Frontal cortex (tissue), 4 donors: ENCODE data around the gene PLPP3. TPM values are rescaled to one million over a fixed set of nuclear protein-coding genes. Genes with fewer than 3 reads are reported as not detected.

ENCODE experiments used
- DNase-seq, 2 donors: peaks; one replicate each; pipeline ENCODE4 v3.0.0; 2012; ENCODE audit warnings: low spot score in 2 of 2
- FAIRE-seq: peaks from 2 replicates; lab custom pipeline; 2012; peaks lifted over from hg19 to GRCh38; lab: Jason Lieb, UNC
- total RNA-seq: library from RNA; depleted of rRNA; stranded (reverse); fragments of >200 nt; gene quantifications from one replicate; pipeline ENCODE4 v1.2.3, GENCODE V29; 2014
- donor health status: control.
- donor health status: control.
- donor health status: control.

The PLPP3 gene
- total RNA-seq, 1 donor from 2014 or later, result 28.1 TPM

DNA sequence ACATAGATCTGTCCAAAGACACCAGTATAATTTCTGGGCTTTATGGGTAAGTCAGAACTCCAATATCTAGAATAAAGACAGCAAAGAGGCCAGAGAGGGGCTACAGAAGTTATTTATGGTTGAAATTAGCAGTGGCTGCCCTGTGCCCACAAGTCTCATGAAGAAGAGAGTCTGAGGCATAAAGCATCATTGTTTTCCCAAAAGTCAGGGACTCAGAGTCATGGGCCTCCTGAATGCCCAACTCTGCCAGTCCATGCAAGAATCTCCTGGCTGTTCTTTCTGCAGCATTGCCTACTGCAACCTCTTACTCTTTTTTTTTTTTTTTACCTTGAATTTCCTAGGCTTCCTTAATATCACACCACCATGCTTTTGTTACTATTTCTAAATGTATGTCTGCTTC lies 49.6 kb downstream of the PLPP3 start:
- FAIRE-seq, result no peak
- no peak for DNase-seq

DNA sequence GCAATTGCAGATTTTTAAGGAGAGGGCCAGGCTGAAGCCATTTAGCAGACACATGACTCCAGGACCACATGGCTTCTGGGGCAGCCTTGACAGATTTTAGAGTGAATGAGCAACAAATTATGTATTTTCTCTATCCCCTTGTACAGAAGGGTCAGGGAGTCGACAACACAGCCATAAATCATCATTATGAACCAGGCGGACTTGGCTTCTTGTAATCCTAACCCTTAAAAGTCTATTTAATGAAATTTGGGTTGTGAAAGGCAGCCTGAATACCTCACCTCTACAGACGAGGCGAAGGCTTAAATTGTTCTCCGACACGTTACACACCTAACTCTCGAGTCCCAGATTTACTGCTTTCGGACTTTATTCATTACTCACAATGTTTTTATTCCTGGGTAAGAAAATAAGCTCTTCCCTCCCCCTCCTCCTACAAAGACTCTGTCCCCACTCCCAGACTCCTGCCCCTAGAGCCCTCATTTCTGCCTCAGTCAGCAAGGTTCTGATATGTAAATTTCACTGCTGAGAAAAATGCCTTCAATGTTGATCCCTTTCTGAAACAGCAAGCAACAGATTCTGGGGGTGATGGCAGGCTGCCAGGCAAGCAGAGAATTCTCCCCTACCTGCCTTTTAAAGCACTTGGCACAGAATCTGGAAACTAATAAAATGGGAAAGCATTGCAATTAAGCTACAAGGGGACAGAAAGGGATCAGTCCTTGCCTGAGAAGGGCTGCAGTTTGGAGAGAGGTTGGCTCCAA lies 51.6 kb downstream of the PLPP3 start:
- no peak for DNase-seq
- no peak for FAIRE-seq

DNA sequence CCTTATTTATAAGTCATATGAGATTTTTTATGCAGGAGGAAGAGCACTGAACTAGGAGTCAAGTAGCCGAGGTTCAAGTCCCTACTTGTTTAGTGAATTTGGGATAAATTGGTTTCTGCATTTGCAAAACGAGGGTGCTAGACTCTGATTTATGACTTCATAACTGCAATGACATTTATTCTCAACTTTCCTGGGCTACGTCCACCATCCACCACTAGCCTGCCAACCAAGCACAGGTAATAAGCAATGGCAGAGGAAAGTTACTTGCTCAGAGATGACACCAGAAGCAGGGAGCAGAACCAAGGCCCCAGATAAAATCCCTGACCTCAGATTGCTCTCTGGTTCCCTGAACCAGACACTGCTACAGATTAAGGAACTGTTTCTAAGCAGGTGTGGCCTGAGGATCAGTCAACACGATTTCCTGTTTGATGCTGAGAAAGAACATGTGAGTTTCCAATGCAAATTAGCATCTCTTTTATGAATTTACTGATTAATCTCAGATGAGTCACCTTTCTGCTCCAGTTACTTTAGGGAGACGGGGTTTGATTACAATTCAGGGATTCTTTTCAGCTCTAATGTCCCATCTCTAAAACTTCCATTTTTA lies 52.7 kb downstream of the PLPP3 start:
- DNase-seq (no peak), FAIRE-seq (no peak)

DNA sequence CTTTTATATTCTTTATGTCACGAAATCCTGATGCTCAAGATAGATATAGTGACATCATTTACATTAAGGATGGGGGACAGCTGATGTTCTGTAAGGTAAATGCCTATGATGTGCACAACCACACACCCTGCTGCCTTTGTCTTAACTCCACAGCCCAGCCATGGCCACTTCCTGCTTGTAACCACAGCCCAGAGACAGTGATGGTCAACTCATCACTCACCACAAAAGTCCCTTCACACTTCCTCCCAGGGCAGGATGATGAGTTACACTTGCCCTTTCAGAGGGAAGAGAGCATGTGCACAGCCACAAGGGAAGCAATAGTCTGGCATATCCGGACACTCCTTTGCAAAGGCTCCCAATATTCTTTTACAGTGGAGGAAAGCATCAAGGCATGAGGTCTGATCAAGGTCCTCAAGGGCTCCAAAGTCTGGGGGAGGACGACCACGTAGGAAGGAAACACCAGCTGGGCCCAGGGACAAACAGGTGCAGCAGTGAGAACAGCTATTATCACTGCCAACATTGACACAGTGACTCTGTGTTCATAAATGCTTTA lies 53.8 kb downstream of the PLPP3 start:
- DNase-seq, result no peak
- no peak for FAIRE-seq

DNA sequence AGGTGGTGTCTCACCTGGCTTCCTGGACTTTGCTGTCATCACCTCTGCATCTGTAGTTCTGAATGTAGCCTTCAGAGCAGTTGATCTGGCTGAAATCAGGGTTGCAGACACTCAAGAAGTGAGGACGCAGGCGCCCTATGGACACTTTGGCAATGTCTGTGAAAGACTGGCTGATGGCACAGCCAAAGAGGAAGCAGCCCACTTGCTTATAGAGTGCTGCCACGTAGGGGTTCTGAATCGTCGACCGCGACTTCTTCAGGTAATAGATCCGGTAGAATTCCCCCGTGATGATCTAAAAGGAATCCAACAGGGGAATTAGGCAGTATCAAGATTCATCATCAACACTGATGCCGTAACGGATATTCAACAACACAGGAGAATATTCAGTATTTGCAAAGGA lies 55.1 kb downstream of the PLPP3 start:
- FAIRE-seq (no peak), DNase-seq (no peak)

DNA sequence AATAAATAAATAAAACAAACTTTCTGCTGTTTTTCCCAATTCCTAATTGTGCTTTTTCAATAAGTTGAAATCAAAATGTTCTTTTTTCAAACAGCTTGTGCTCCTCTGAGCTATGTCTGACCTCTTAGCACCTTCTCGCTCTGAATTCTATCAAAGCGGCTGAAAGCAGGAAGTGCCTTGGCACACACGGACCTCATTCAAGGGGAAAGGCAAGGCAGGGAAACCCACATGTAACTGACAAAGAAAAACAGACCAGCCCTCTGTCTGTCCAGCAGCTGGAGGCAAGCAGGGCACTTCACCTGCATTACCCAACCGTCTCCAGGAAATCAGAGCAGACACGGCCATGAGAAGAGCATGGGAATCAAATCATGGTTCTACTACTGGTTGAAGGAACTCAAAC lies 56.7 kb downstream of the PLPP3 start:
- DNase-seq, result no peak
- no peak for FAIRE-seq

DNA sequence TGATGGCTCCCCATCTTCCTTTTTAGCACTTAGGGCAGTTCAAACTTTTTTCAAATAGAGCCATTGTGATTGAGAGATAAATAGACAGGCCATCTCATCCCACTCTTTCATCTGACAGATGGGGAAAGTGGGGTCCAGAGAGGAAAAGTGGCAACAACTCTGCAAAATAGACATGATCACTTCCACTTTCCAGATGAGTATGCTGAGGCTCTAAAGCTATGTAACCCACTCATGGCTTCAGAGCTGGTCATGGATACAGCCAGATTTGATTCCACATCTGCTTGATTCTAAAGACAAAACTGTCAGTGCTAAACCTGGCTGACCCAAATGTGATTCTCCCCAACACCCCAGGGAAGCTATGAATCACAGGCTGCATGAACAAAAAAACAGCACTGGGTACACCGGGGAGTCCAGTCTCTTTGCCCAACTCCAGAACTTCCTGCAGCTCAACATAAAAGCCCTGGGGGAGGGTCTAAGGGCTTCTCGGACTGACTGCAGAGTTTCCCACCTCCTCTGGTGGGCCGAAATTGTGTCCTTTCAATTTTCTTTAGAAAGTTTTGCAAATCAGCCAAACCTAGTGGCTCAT lies 59.3 kb downstream of the PLPP3 start:
- FAIRE-seq, result no peak
- no peak for DNase-seq

DNA sequence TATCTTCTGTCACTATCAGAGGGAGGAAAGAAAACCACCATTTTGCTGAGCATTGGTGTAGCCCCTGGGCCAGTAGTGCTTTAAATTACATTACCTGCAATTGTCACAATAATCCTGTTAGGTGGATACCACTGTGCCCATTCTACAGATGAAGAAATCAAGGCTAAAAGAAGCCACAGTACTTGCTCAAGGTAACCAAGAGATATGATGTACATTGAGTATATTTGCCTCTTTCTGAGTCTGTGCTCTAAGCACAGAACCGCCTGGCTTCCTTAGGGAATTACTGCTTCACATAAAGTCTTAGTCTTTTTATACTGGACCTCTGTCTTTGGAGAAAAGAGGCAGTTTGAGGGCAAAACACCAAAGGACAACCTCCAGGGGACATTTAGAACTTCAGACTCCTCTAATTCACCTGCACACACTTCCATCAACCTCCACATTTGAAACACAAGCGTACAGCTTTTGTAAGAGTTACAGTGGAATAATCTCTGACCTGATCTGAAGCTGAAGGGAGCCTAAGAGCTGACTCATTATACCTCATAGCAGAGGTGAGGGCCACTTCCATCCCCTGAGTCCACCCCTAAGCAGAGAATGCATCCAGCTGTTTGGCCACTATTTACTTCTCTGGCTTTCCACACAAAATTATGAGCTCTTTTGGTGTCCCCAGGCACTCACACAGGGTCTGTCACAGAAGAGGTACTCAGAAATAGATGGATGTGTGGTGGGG lies 61.8 kb downstream of the PLPP3 start:
- DNase-seq (no peak), FAIRE-seq (no peak)

DNA sequence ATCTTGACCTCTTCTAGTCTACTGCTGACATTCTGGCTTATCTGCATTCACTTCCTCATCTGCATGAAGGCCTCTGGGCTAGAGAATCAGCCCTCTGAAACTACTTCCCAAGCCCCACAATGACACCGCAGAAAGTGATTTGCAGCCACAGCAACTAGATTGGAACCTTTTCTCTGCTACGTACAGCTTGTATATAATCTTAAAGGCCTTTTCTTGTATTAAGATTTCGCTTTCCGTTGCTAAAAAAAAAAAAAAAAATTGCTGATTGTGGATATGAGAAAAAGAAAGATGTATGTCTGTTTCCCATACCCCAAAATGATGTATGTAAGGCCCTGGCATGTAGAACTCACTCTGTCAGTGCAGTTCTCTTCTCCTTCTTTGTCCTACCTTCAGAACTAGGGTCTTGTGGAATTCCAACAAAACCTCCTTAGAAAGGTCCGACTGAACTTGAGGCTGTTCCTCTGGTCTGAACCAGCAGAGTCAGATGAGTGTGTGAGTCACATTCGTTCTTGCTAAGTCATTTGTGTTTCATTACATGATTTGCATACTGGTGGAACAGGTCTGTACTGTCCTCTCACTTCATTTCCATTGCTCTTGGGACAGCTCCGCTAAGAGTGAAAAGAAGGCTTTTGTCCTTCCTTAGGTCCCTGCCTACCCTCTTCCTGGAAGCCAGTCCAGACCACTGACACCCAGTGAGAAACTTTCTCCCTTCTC lies 62.7 kb downstream of the PLPP3 start:
- no peak for DNase-seq
- no peak for FAIRE-seq

DNA sequence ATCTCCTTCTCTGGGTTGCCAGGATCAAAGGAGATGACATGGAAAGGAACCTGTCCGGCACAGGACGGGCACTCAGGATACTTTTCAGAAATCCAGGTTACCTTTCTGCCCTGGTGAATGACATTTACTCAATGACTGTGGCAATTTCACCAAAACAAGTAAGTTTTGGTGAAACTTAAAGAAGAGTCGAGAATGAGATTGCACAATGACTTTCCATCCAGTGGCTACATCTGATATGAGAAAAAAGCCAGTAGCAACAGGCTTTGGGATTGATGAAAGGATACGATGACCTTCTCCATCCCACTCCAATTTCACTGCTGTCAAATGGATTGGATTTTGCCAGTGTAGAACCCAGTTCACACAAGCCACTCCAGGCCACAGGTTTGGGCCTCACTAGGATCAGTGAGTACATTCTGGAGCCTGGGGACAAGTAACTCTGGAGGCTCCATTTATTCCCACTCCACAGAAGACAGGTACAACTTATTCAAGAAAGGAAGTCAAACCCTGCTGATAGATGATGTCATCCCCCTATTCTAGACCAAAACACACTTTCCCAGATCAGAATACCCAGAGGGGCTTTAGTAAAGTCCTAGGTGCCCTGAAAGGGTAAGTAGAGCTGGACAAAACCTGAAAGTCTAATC lies 63.3 kb downstream of the PLPP3 start:
- FAIRE-seq (no peak), DNase-seq (no peak)

DNA sequence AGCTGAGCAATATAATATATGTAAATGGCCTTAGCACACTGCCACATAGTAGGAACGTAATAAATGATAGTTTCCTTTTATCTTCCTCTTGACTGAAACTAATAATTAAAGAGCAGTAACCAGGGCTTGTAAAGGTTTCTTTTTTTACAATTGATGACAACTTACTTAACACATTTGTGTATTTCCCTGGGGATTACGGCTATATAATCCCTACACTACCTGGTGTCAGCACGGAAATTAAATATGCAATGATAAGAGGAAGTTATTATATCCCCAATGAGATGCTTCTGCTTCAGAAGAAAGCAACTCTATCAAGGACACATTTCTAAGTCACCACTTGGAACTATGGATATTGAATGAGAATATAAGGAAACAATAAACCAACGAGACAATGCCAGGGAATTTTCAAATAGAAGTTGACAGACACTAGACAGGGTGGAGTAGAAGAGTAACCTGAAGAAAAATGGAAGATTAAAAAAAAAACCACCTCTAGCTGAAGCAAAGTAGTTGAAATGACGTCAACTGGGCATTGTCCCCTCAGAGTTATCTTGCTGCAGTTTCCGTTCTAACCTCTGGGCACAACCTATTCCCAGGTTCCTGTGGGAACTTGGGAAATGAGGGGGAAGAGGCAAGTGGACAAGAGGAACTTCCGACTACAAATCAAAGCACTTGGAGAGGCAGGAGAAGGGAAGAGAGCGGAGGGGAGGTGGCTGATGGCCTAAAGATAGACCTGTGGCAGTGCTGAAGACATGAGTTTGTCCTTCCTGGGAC lies 66.5 kb downstream of the PLPP3 start:
- FAIRE-seq, result no peak
- no peak for DNase-seq

DNA sequence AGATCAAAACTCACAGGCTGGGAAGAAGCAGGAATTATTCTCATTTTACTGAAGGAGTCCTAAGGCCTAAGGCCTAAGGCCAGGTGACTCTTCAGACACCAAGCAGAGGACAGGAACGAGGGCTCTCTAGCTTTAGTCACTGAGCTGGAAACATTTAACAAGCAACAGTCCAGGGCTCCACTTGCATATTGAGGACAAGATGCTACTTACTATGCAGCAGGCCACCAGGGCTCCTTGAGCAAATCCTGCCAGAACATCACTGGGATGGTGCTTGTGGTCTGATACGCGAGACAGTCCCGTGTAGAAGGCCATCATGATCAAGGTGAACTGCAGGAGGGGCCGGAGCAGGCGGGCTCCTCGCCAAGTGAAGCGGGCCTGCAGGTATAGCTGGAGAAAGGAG lies 67.6 kb downstream of the PLPP3 start:
- DNase-seq (no peak), FAIRE-seq (no peak)

DNA sequence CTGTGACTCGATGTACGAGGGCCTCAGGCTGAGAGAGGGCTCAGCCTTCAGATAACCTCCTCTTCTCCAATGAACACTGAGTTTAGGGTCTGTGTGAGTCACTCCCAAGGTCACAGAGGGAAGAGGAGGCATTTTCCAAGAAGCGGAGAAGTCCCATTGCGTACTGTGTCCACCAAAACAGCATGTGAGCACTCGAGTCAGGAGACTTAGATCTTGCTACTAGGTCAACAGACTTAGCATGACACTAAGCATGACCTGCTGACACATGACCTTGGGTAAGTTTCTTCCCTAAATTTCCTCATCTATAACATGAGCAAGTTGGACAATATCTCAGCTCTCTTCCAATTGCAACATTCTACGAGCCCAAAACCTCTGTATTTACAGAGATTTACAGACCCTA lies 68.0 kb downstream of the PLPP3 start:
- DNase-seq (no peak), FAIRE-seq (no peak)

DNA sequence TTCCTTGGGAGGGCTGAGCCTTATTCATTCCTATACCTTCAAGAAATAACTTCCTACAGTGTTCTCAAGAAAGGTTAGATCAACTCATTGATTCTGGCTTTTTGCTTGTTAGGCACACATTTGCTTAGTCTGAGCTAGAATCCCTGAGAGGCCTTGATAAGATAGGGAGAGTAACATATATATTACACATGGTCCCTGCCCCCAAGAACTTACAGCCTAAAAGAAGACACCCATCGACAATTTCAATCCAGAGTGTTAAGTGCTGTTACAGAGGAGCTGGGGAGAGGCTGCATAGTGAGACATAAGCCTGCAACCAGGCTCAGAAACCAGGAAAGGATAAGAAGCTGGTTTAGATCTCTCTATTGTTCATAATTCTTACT lies 68.7 kb downstream of the PLPP3 start:
- no peak for DNase-seq
- FAIRE-seq, result no peak

DNA sequence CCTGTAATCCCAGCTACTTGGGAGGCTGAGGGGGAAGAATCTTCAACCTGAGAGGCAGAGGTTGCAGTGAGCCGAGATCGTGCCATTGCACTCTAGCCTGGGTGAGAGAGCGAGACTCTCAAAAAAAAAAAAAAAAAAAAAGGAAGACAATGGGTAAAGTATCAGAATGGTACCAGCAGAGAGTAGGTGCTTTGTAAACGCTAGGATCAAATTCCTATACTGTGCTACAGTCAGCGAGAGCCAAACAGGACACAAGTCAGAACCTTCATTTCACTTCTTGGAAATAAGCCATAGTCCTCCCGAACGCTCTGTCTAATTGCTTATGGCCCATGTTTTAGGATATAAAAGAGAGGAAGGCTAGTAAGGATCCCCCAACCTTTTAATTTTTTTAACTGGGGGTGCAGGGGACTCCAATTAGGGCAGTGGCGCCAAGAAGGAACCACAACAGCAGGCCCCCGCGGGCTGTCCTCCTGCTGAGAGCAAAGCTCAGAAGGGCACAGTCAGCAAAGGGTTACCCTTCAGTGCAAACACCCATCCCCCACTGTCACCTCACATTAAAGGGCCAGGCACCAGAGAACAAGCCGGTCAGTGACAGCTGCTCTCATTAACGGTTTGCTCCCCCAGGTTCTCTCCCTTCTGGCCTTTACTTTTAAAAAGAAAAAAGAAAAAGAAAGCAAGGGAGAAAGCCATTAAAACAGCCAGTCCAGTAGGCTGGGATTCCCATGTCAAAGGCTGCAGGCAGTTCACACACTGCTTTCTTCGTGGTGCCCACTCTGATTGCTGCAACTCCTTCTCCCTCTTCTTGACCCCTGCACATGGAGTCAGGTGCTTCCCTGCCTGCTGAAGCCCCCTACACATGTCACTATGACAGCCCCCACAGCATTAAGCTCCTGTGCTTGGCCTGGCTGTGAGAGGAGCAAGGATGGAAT lies 69.4 kb downstream of the PLPP3 start:
- no peak for FAIRE-seq
- no peak for DNase-seq

DNA sequence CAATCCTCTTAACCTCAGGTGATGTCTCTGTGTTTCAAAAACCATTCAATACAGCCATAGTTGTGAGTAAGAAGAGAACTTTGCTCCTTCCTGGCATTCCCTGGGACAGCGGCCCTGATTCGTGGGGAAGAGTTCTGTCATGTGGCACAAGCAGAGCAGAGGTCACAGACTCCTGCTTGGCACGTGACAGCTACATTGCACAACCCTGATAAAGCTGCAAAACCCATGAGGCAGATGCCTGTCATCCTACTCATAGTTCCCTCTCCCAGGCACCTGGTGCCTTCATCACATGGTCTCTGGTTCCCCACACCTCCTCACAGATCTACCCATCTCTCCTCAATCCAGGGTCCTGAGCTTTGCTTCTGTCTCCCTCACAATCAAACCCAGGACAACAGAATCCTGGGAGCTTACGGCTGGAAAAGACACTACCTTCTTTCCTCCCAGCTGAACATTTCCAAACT lies 70.8 kb downstream of the PLPP3 start:
- DNase-seq (no peak), FAIRE-seq (no peak)

DNA sequence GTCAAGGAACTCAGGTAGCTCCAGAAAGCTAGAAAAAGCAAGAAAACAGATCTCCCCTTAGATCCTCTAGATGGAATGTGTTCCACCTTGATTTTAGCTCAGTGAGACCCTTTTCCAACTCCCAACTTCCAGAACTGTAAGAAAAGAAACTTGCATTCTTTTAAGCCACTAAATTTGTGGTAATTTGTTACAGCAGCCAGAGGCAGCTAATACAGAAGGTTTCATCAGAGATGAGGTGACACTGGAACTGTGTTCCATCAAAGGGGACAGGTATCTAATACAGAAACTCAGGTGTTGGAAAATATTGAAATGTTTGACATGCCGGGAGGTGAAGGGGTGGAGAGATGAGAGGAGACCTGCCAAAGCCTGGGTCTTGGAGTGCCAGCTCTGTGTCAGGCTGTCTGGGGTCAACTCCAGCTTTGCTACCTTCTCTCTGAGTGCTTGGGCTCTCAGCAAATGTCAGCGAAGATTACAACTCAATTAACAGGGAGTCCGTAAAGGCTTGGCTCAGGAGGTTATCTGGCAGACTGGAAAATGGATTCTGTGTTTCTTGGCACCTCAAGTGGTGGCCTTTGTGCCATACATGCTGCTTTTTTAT lies 71.3 kb downstream of the PLPP3 start:
- DNase-seq, result no peak
- no peak for FAIRE-seq
